ENCODE data around the gene CLTCL1.
"Not testable (repeated sequence)": the region's sequence is repeated elsewhere in the genome, so short reads cannot be mapped to it uniquely, and the experiment has no call there.

Gene CLTCL1

DNA sequence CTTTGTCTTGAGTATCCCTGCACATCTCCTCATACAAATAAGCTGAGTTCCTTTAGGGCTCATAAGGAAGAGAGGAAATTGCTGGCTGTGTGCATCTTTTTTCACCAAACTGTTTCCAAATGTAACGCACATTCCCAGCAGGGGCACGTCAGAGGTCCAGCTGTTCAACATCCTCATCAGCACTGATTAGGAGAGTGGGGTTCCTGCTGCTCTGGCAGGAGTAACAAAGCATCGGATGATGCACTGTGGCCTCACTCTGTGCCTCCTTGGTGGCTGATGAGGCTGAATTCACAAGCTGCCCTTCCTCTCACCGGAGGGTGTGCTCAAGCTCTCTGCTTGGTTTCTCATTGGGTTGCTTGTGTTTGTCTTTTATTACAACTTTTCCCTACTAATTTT is 77.4 kb downstream of the CLTCL1 start:
- DNase-seq: no peak

DNA sequence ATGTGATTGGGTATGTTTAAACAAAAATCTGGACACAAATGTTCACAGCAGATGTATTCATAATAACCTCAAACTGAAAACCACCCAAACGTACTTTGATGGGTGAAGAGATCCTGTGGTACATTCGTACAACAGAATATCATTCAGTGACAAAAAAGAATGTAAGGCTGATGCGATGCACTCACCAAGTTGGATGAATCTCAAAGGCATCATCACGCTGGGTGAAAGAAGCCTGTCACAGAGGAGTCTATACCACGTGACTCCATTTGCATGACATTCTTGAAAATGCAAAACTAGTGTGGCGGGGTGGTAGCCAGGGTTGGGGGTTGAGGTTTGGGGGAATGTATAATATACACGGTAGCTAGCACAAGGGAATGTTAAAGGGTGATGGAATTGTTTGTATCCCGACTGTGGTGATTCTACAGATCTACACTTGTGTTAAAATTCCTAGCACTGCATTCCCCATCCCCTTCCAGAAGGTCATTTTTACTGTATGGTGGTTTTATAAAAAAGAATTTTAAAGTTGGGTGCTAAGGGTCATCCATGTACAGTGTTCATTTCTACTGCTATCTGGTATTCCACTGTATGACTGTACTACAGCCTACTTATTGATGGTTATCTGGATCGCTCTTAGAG is 78.0 kb downstream of the CLTCL1 start:
- no peak for DNase-seq

DNA sequence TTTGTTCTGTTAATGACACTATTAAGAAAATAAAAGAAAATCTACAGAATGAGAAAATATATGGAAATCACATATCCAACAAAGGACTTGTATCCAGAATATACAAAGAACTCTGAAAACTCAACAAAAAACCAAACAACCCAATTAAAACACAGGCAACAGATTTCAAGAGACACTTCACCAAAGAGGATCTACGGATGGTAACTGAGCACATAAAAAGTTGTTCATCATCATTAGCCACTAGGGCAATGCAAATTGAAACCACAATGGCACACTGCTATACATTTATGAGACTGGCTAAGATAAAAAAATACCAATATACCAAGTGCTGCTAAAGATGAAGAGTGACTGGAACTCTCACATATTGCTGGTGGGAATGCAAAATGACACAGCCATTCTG is 78.5 kb downstream of the CLTCL1 start:
- DNase-seq: no peak

DNA sequence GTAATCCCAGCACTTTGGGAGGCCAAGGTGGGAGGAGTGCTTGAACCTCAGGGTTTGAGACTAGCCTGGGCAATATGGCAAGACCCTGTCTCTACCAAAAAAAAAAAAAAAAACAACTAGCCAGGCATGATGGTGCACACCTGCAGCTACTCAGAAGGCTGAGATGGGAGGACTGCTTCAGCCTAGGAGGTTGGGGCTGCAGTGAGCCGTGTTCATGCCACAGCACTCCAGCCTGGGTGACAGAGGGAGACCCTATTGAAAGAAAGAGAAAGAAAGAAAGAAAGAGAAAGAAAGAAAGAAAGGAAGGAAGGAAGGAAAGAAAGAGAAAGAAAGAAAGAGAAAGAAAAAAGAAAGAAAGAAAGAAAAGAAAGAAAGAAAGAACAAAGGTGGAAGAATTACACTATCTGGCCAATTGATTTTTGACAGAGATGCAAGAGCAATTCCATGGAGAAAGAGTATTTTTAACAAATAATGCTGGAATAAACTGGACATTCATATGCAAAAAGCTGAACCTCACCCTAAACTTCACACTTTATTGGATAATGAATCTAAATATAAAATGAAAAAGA is 79.1 kb downstream of the CLTCL1 start:
- no peak for DNase-seq

DNA sequence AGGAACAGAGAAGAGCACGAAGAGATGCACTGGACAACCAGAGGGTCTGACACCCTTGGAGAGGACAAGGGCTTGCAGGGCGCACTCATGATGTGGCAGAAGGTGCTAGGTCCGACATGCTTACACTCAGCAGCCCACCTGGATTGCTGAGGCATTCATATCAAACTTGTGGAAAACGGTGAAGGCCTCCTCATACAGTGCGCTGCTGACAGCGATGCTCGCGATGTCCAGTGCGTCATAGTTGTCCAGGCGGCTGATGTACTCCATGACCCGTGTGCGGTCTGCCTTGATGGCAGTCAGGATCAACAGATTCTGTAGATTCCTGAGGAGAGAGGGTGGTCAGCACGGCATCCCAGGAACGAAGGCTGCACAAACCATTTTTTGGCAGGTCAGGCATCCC is 81.3 kb downstream of the CLTCL1 start:
- no peak for DNase-seq

DNA sequence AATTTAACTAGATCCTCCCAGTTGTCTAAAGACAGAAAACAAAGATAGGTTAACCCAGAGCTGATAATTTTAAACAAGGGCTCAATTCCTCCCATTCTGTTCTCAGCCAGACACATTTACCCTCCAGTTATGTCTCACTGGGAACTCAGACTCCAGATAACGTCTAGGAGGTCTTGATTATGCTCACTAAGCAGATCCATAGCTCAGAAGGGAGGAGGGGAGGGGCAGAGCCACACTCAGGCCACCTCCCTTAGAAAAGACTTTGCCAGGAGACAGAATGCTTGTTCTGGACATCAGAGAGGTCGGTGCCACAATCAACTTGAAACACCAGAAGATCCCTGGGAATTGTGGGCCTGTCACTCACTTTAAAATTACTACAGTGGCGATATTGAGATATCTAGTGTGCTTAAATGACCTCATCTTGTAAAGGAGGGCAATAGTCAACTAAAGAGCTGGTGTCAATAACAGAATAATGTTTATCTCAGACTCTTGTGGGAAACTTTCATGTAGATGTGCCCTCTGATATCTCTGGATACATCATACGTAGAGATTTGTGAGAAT is 83.2 kb downstream of the CLTCL1 start:
- no peak for DNase-seq

DNA sequence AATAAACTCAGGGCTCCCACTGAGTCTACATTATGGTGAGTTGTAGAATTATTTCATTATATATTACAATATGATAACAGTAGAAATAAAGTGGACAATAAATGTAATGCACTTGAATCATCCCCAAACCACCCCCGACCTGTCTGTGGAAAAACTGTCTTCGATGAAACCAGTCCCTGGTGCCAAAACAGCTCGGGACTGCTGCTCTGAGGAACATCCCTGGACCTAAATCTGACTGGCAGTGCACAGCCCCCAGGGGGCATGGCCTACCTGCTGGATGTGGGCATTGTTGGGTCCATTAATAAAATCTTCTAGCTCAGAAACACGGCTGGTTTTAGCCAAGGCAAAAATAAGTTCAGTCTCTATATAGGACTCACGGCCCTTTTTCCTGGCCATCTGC is 83.6 kb downstream of the CLTCL1 start:
- DNase-seq: no peak

DNA sequence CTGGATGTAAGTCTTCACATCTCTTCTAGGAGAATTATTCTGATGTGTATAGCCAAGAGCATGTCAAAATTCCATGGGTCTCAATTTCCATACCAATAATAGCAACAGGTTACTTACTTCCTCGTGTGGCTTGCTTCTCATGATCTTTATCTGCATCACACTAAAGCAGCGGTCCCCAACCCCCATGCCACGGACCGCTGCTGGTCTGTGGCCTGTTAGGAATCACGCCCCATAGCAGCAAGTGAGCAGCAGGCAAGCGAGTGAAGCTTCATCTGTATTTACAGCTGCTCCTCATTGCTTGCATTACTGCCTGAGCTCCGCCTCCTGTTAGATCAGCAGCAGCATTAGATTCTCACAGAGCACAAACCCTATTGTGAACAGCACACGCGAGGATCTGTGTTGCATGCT is 84.1 kb downstream of the CLTCL1 start:
- DNase-seq: no peak

DNA sequence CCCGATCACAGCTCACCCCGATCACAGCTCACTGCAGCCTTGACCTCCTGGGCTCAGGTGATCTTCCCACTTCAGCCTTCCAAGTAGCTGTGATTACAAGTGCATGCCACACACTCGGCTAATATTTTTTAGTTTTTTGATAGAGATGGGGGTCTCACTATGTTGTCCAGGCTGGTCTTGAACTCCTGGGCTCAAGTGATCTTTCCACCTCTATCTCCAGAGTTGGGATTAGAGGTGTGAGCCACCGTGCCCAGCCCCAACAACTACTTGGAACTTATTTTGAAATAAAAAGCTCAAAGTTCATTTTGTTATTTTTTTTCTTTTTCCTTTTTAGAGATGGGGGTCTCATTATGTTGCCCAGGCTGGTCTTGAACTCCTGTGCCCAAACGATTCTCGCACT is 85.2 kb downstream of the CLTCL1 start:
- DNase-seq: no peak

DNA sequence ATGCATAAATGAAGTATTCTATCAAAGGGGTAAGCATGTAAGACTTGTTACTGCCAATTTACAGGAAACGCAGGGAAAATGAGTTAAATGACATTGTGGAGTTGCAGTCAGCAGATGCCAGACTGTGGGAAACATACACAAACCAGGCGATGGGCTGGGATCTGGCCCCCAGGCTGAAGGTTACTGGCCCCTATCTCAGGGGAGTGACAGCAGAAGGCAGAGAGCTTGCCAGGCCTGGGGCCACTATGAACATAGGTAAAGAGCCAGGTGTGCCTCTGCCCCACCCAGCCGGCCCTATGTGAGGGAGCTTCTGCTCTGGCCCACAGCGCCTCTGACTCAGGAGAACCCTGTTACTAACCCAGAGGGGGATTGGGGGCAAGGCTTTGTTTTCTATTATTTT is 86.9 kb downstream of the CLTCL1 start:
- no peak for DNase-seq

DNA sequence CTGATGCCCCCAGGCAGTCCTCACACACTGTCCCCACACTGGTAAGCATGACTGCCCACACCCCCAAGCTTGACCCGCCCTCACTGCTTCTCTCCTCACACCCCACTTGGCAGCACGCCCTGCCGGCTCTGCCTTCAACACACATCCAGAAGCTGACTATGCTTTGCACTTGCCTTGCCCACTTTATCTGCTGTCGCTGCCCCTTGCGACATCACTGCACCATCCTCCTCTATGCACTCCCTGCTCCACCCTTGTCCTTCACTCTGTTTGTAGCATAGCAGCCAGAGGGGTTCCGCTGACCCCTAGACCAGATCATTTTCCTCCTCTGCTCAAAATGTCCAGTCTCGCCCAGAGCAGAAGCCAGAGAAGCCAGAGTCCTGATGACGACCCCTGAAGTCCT is 87.7 kb downstream of the CLTCL1 start:
- DNase-seq: no peak

DNA sequence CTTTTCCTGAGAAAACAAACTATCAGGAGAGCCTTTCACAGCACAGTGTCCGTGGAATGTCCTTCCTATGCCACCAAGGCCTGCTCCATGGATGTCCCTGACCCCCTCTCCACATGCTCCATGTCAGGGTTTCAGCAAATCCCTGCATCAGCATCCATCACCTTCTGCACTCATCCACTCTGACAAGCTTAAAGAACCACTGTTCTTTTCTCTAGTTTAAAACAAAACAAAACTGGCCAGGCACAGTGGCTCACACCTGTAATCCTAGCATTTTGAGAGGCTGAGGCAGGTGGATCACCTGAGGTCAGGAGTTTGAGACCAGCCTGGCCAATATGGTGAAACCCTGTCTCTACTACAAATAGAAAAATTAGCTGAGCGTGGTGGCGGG is 88.7 kb downstream of the CLTCL1 start:
- not testable (repeated sequence) for DNase-seq

DNA sequence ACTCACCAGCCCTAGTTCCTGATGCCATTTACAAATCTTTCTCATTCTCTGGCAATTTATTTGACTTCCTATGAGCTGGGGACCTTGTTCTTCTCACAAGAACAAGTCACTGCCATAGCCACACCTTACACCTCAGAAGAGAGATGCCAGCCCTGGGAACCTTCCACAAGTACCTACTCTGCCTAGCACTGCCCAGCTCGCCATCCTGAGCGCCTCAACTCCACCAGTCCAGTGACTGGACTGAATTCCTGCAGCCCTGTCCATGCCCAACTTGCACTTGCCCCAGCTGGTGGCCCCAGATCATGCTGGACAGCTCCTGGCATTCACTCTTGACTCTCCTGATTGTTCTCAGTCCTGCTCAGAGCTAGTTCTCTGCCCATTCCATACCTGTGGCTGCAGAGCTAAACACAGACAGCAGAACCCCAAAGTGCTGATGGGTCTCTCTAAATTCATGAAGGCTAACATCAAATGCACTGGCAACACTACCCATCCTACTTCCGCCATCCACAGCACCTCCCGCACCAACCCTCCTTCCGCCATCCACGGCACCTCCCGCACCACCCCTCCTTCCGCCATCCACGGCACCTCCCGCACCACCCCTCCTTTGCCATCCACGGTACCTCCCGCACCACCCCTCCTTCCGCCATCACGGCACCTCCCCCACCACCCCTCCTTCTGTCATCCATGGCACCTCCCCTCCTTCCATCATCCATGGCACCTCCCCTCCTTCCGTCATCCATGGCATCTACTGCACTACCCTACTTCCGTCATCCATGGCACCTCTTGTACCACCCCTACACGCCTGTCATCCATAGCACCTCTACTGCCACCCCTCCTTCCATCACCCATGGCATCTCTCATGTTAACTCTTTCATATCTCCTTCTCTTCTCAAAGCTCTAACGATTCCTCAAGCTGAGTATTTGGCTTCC is 89.4 kb downstream of the CLTCL1 start:
- no peak for DNase-seq

DNA sequence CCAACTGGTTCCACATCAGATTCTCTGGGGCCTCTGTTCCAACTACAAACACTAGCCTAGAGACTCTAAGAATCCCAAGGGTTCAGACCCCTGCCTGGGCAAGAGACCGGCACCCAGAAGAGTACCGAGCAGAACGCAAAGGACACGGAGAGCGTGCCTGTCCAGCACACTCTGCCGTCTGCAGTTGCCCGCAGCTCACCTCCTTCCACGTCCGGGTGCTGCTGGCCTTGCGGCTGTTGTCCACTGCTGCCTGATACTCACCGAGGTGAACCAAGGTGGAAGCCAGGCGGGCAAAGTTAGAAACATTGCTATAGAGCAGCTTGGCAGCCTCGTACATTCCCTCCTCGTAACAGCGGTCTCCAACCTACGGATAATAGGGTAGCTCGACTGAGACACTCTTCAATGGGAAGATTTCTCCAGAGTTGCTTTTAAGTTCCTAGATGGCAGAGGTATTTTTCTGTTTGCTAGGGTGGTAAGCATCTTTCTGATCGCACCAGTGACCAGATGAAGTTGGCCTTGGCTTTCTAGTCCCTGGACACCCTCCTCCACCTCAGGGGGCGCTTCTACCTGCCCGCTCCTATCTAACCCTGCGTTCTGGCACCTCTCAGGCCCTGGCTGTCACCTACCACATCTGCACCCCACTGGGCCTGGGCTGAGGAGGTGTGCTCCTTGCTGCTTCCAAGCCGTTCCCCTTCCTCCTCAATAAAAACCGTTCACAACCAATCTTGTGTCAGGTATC is 90.2 kb downstream of the CLTCL1 start:
- no peak for DNase-seq

DNA sequence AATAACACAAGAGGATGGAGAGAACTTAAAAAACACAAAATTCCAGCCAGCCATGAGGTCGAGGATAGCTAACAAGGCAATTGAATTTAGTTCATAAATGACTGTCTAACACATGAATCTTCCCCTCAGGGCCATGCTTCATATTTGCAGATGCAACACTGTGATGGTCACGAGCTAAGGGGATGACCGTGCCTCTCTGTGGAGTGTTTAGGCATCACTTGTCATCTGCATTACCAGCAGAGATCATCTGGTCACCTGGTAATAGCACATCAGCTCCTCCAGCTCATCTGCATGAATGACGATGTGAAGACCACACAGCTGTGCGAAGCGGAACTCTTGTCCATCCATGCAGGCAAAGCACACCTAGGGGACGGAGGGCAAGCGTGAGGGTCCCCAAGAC is 92.0 kb downstream of the CLTCL1 start:
- DNase-seq: no peak

DNA sequence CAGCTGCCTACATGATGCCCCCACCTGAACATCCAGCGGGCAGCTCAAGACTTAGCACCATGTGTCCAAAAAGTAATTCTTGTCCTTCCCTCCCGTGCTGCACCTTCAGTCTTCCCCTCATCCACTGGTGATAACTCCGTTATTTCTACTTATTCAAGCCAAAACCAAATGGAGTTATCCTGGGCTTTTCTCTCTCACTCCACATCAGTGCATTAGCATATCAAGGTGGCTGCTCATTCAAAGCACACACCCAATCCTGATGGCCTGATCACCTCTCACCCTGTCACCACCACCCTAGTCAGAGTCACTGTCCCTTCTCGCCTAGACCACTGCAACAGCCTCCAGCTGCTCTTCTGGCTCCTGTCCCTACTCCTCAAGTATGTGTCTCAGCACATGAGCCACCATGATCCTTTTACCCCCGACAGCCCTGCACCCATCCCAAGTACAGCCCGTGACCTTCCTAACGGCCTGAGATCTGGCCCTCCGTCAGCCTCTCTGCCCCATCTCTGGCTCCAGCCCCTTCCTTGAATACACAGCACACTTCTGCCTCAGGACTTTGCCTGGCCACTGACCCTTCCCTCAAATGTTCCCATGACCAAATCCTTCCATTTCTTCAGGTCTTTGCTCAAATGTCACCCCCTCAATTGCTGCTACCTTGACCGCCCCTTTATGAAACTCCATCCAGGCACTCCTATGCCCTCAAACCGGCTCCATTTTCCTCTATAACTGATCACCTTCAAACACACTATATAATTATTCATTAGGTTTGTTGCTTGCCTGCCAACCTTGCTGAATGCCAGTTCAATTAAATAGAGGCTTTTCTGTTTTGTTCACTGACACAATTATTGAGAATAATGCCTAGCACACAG is 93.3 kb downstream of the CLTCL1 start:
- no peak for DNase-seq

DNA sequence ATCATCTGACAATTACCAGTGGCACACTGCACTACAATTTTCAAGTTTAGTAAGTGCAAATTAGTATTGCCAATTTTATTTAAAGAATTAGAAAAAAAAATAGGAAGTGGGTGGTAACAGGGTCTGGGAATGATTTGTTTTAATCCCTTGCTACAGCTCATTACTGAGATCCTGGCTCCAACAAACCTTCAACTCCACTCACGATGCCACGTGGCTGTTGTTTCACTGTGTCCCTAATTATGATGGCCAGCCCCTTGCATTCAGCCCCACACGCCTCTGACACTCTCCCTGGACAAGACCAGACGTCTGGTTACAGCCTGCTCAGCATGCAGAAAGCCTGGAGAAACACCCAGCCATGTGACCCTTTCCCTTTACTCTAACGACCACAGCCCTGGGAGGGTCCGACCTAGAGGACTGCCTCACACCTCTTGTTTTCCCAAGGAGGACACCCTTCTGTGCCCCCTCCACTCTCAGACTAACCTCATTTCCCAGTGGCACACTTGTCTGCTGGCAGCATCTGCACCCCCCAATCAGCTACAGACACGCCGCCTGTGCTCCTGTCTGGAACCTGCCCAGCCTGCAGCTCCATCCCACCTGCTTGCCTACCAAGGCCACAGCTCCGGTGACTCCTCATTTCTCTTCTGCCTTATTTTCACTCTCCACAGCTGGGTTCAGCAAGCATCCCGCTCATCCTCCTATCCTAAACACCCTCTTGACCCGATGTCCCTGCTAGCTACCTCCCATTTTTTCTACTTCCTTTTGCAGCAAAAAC is 94.5 kb downstream of the CLTCL1 start:
- DNase-seq: no peak

DNA sequence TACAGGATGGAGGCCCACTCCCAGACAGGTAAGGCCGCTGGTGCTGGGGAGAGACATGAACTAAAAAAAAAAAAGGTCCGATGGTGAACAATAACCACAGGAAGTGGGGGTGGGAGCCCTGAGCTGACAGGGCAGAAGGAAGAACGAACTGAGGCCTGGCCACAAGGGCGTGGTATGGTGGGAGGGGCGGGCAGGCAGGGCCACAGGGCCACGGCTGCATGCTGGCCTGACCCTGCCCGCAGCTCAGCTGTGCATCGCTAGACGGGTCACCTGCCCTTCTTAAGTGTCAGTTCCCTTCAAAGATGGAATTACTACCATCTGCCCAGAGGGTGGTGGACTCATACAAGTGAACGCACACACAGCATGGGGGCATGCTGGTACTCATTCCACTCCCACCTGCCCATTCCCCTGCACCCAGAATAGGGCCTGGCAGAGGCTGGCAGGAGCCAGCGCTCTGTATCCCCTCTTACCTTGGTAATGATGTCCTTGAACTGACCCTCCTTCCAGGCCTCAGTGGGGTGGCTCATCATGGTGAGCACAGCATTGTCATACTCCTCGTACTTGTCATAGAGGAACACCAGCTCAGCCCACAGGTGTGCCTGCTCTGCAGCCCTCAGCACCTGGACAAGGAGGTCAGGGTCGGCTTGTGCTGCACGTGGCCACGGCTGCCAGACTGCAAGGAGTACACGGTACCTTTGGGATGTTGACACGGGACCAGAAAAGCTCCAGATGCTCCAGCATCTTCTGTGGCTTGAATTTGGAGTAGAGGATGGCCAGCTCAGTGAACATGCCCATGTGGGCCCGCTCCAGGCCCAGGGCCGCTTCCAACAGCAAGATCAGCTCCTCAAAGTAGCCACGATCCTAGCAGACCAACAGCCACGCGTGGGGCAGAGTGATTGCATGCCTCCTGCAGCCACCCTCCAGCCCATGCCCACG is 95.5 kb downstream of the CLTCL1 start:
- DNase-seq: no peak

DNA sequence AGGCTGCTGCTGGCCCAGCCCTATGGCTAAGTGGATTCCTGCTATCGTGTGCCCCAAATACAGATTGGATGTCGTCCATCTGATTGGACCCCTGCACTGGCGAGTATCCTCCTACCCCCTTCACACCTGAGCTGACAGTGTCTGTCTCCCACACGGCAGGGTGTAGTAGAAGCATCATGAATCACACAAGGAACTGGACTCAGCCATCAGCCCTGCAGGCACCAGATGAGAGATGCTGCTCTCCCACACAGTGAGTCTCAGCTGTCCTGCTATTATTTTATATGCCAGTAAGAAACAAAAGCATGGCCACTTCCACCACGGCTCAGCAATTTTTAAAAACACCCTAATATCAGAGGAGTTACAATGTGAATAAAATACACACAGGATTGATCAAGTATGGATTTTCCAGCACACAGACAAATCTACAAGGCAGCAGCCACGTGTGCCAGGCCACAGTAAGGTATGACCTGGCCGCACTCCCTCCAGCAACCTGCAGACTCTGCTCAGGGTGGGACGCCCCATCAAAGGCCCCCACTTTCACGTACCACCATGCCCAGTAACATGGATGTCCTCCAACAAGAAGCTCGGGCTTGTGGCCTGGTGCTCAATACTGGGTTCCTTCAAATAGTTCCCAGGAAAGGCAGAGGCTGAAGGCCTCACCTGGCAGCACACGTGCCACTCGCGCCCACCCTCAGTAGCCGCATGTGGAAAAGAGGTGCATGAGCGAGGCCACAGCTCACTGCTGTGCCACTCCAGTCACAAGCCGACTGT is 96.6 kb downstream of the CLTCL1 start:
- no peak for DNase-seq
